Motor neuron (in vitro differentiated cells): Measurements from ENCODE around the gene KDSR. TPM values are rescaled to one million over a fixed set of nuclear protein-coding genes. Genes with fewer than 3 reads are reported as not detected.

ENCODE experiments used
- ATAC-seq, 8 experiments: fragments of 200-7000 bp; cut with Tn5 transposase; replicated peaks in 6 of 8; 2 replicates each; pipeline ENCODE4 v1.8.0; 2021; ENCODE audit warnings: mild to moderate bottlenecking in 8 of 8, moderate library complexity in 8 of 8
- H3K27ac ChIP-seq, 2 donors: fragments of 250-450 bp; sonication (Bioruptor Pico); 2 replicates each; pipeline ENCODE4 v1.9.0; 2021; ENCODE audit warnings: antibody characterized with exemption in 2 of 2, mild to moderate bottlenecking in 2 of 2, moderate library complexity in 1 of 2
- H3K4me1 ChIP-seq, 2 donors: fragments of 250-450 bp; sonication (Bioruptor Pico); replicated peaks in 1 of 2; 2 replicates each; pipeline ENCODE4 v1.6.1; 2021; ENCODE audit warnings: antibody characterized with exemption in 2 of 2, mild to moderate bottlenecking in 2 of 2, moderate library complexity in 1 of 2
- H3K4me3 ChIP-seq, 5 donors: fragments of 250-450 bp; sonication (Bioruptor Pico); 2 replicates each; pipeline ENCODE4 v1.9.0; 2021; ENCODE audit warnings: antibody characterized with exemption in 5 of 5, mild to moderate bottlenecking in 5 of 5, moderate library complexity in 4 of 5
- WGBS, 10 experiments: fragments of 450-650 bp; shearing (Covaris generic); methylation state at CpG; one replicate each; pipeline ENCODE4 v1.0.0; 2022; 5-methylcytosine and 5-hydroxymethylcytosine counted together
- in situ Hi-C, 9 experiments: fragments of 400-800 bp; cut with MboI; loops; one replicate each; pipeline ENCODE4 v1.15.0; 2021; ENCODE audit warnings: low sequenced_read_pairs in 9 of 9, low pct_unique_long_range_greater_than_20kb in 2 of 9; ENCODE audit not compliant: unreplicated experiment in 9 of 9
- total RNA-seq, 8 experiments: library from RNA; unstranded; fragments of 300-600 nt; gene quantifications; 2 replicates each; pipeline versions ENCODE4 v1.2.3 to v1.2.4, GENCODE V29; 2022

Gene KDSR
- total RNA-seq, 8 experiments from 2014 or later, result 12.3 to 28.1 (median 21.4) TPM

DNA sequence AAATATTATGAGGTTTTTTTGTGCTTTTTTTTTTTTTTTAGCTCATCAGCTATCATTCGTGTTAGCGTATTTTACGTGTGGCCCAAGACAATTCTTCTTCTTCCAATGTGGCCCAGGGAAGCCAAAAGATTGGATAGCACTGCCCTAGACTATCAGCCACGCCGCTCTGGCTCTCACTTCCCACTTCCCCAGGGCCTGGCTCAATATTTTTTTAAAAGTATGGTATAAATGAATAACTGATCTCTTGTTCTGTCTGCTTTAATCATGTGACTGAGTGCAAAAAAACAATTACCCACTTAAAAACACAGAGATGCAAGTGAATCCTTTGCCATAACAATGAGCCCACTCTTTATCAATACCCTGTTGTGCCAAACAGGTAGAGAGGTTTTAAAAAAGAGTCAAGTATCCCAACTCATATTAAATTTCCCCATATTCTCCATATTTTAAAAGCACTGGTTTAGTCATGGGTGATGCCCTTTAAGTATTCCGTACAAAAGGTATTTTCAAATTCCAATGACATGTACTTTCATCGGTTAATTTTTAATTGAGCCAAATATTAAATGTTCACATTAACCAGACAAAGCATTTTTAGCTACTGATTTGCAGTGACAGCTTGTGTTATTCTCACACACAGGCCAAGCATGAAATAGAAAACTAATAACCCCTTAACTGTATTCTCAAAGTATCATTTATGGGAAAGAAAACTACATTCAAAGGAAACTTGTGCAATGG, 60.0 kb downstream of the KDSR start:
- in situ Hi-C loops, result loop anchor here in 3 of 9 experiments (25.0 kb wide), 2 partner anchors 95 to 170 kb away; no protein-coding TSS in a partner anchor

DNA sequence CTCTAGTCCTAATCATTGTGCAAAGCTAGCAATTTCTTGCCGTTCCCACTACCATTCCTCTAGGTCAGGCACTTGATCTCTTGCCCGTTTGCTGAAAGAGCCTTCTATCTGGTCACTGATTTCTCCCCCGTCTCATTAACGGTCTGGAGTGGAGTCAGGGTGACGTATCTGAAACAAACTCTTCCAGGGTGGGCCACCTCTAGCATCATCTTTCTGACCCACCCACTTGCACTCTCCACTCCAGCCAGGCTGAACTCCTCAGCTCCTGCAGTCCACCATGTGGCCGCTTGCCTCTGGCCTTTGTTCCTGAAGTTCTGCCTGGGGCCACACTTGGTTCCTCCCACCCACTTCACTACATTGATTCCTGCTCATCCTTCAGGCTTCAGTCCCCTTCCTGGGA, 60.8 kb downstream of the KDSR start:
- ATAC-seq, result no peak
- in situ Hi-C loops, result loop anchor here in 3 of 9 experiments (25.0 kb wide), 2 partner anchors 94 to 169 kb away; no protein-coding TSS in a partner anchor
- 40 to 100% (median 90%) methylated on average over 1 to 6 of the region's 6 CpGs for WGBS, 10 experiments
- Histone ChIP-seq H3K4me1 (peaks cover 8 to 10% of the 10 kb centered on the region in 2 donors), H3K4me3 (no peak overlapping the region), H3K27ac (no peak overlapping the region)

More for the DNA sequence above, 60.0 kb downstream of the KDSR start:
- Histone ChIP-seq H3K4me1 (peaks cover 8 to 10% of the 10 kb centered on the region in 2 donors), H3K27ac (no peak overlapping the region), H3K4me3 (no peak overlapping the region)
- no peak for ATAC-seq
- WGBS, 10 experiments, result 57 to 100% (median 89%) methylated on average over 3 to 7 of the region's 7 CpGs

DNA sequence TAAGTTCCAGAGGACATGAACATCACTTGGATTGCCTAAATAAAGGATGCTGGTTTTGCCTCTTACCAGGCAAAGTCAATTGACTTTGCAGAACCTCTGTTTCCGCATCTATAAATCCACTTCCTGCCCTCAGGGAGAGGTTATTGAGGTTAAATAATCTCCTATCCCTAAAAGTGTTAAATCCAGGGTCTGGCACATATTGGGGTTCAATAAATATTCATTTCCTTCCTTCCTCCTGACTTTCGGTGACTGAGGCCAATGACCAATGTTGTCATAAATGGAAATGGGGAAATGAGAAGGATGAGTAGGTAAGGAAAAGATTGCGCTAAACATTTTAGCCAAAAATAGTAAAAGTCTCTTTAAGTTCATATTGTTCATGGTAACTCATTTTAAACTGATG, 63.5 kb downstream of the KDSR start:
- WGBS, 10 experiments, result 89 to 100% (median 97%) methylated on average over 1 to 3 of the region's 3 CpGs; no CpG with 5 or more reads in 1 of the 10 experiments
- Histone ChIP-seq H3K4me3 (no peak overlapping the region), H3K27ac (no peak overlapping the region), H3K4me1 (peaks cover 10 to 18% of the 10 kb centered on the region in 2 donors)
- in situ Hi-C loops, result loop anchor here in 3 of 9 experiments (25.0 kb wide), 2 partner anchors 91 to 166 kb away; no protein-coding TSS in a partner anchor
- ATAC-seq, result no peak

DNA sequence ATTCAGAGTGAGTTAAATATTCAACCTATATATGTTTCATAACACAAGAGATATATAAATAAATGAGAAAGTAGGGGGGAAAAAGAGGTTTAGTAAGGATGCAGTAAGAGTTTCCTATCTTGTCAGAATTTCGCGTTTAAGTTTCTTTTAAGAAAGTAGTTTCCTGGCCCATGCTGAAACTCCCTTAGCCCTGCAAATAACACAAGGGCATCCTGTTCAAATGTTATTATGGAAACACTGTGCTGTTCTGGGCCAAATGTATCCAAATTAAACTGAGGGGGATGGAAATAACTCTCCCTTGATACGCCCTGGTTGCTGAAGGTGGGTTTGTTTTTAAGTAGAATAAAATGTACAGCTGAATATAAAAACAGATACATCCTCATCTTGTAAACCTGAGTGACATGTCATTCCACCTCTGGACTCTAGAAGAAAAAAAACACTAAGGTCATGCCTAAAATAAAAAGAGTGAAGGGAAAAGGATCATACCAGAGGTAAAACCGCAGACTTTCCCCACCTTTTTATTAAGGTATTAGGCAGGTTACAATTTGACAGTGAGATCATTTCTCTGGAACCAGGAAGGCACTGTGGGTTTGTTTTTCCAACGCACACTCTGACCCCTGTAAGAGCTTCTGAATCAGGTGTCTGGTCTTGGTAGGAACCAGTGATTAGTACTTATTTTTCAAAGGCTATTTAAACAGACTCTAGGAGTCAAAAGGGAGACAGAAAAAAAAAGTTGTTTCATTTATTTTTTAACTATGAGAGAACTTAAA, 64.2 kb downstream of the KDSR start:
- no peak overlapping the region for H3K27ac ChIP-seq
- no peak for ATAC-seq
- H3K4me3 ChIP-seq, result no peak overlapping the region
- in situ Hi-C loops, result loop anchor here in 3 of 9 experiments (25.0 kb wide), 2 partner anchors 91 to 166 kb away; no protein-coding TSS in a partner anchor
- peaks cover 3 to 14% of the 10 kb centered on the region in 2 donors for H3K4me1 ChIP-seq
- 73 to 100% (median 85%) methylated on average over 2 to 5 of the region's 5 CpGs for WGBS, 10 experiments

DNA sequence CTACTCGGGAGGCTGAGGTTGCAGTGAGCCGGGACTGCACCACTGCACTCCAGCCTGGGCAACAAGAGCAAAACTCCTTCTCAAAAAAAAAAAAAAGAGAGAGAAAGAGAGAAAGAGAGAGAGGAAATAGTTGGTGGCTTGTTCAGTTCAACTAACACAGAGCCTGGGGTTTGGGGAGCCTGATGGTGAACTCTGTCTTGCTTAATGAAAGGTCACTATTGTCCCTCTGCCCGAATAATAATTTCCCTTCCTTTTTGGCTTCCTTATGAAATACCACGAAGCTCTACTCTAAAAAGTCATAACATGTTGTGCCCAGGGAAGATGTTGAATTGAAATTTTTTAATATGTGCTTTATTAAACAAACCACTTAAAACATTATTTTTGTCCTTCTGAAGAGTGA, 64.8 kb downstream of the KDSR start:
- Histone ChIP-seq H3K4me3 (no peak overlapping the region), H3K27ac (no peak overlapping the region), H3K4me1 (peaks cover 2 to 10% of the 10 kb centered on the region in 2 donors)
- in situ Hi-C loops, result loop anchor here in 3 of 9 experiments (25.0 kb wide), 2 partner anchors 90 to 165 kb away; no protein-coding TSS in a partner anchor
- 54 to 100% (median 83%) methylated on average over 1 to 4 of the region's 4 CpGs for WGBS, 10 experiments
- no peak for ATAC-seq

DNA sequence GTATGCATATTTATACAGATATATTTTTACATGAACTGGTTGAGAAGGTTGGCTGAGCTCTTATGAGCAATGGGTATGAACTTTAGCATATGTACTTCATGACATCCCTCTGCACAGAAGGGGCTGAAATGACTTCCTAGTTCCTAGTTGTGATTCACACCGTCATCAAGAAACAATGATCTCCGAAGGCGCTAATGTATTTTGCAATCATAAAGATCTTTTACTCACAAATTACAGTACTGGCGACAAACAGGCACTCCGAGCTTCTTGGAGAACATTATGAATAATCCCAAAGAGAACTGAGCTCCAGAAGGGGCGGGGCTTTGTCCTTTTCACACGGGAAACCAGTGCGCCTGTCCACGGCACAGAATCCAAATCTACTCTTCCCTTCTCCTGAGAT, 65.6 kb downstream of the KDSR start:
- WGBS, 10 experiments, result 12 to 94% (median 80%) methylated on average over 1 to 9 of the region's 9 CpGs; no CpG with 5 or more reads in 1 of the 10 experiments
- Histone ChIP-seq H3K4me3 (no peak overlapping the region), H3K4me1 (peaks cover 2 to 10% of the 10 kb centered on the region in 2 donors), H3K27ac (no peak overlapping the region)
- ATAC-seq, result peak in 1 of 8 experiments; percentile 85
- in situ Hi-C loops, result loop anchor here in 3 of 9 experiments (25.0 kb wide), 2 partner anchors 89 to 164 kb away; no protein-coding TSS in a partner anchor

DNA sequence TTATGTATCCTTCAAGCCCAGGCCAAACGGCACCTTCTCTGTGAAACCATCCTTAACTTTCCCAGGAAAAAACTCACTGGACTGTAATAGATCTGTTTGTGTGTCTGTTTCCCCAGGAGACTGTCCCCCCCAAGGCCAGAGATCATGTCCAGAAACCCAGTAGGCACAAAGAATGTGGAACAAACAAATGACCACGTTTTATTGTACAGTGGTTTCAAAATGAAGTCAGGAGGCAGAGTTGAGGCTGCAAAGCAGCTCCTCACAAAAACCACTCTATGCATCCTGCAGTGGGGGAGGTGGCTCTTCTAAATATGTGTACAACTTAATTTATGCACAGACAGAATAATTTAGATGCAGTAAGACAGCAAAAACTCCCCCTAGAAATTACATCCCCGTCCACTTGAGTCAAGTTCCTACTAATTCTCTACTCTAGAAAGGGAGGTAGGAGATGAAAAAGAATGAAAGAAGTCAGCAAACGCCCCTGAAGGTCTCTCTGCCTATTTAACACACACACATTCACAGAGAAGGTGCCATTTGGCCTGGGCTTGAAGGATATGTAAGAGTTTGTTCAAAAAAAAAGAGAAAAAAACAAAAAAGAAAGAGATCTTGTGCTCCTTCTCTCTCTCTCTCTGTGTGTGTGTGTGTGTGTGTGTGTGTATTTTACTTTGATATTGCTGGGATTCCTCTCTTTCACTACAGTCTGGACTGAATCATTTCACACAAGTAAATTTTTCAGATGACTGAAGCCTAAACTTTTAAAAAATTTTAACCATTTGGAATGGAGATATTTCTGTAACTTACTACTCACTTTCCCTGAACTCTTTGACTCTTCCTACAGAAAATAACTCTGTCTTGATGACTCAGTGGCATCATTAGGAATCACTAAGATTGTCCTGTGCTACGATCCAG, 66.9 kb downstream of the KDSR start:
- 46 to 80% (median 58%) methylated on average over 1 to 5 of the region's 5 CpGs for WGBS, 10 experiments
- in situ Hi-C loops, result loop anchor here in 3 of 9 experiments (25.0 kb wide), 2 partner anchors 88 to 163 kb away; no protein-coding TSS in a partner anchor
- peak in 6 of 8 experiments; percentile 15 to 76 (median 54) for ATAC-seq
- peak overlapping the region in 1 of 2 donors; percentile 36 for H3K27ac ChIP-seq
- H3K4me1 ChIP-seq, result peaks cover 2 to 10% of the 10 kb centered on the region in 2 donors
- no peak overlapping the region for H3K4me3 ChIP-seq

DNA sequence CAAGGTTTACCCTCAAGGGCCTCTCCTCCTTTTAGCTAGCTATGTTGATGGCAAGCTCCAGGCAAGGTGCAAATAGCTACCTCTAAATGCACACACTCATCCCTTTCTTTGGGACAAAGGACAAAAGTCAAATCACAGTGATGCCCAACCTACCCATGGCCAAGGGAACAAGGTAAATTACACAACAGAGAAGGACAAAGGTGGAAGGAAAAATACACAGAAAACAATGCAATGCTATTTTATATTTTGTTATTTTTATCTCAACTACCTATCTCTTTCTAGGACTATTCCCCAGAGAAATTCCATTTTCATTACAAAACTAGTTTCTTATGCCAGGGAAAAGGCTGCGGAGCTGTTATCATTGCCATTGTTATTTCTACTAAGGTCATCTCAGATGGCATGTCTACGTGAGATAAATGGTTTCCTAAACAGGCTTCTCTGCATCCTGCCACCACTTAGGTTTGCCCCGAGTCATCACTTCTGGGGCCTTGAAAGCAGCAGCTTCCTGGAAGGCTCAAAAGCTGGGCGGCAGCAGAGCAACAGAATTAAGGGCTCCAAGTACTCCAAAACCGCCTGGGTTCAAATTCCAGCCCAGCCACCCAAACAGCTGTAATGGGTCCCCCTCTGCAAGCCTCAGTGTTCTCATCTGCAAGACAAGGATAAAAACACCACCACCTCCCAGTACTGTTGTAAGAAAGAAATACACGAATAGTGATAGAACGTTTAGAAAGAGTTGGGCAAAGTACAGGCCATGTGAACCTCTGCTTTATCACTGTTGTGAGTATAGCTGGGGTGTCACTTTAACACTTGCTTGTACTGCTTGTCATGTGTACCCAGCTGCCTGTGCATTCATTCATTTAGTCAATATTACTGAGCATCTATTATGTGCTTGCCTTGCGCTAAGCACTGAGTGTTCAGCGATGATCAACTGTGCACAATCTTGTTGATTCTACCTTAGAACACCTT, 68.3 kb downstream of the KDSR start:
- 47 to 100% (median 86%) methylated on average over 2 to 8 of the region's 9 CpGs for WGBS, 10 experiments
- ATAC-seq, result no peak
- Histone ChIP-seq H3K4me3 (no peak overlapping the region), H3K4me1 (peaks cover 2 to 10% of the 10 kb centered on the region in 2 donors), H3K27ac (no peak overlapping the region)
- in situ Hi-C loops, result no loop called here

DNA sequence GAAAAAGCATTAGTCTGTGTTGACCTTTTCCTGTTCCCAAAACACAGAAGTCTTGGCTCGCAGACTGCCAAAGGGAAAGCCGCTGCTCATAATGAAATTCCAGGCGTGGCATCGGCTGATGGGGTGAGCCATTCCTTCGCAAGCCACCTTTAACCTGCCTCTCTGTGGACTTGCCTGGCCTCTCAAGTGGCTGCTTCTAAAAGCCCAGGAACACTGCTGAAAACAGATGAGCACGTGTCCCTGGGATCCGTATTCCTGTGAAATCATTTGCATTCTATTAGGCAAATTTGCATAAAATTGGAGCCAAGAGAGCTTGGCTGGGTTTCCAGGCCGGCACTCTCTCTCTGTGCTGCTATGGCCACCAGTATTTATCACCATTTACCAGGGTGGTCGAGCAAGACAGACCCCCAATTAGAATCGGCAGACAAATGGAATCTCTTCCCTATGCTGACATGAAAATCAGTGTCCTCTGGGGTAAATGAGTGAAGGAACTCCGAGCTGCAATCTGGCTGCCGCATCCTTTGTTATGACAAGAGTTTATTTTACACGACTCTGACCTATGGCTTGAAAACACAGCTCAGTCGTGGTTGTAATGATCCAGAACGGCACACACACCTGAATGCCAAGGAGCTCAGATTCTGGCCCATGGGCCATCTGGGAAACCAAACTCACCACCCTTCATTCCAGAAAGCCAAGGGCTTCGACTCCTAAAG, 69.2 kb downstream of the KDSR start:
- no peak overlapping the region for H3K27ac ChIP-seq
- peak; percentile 55 to 71 (median 64) for ATAC-seq
- in situ Hi-C loops, result no loop called here
- no peak overlapping the region for H3K4me3 ChIP-seq
- H3K4me1 ChIP-seq, result peaks cover 2 to 10% of the 10 kb centered on the region in 2 donors
- 27 to 79% (median 60%) methylated on average over 3 to 10 of the region's 16 CpGs; no CpG with 5 or more reads in 1 of the 10 experiments for WGBS, 10 experiments

DNA sequence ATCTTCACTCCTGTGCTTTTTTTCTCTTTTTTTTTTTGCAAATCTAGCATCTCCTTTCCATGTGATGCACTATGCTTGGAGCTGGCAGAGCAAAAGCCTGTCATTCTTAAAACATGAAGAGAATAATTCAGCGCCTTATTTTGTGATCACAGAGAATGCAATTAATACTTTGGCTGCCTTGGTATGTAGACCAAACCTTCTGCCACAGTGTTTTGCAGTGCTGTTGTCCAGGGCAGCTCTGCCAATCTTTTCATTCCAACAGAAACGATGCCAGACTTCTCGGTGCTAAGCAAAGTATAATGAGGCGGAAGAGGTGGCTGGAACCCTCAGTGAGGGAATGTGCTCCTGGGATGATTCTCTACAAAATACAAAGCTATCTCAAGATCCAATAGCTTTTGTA, 73.1 kb downstream of the KDSR start:
- in situ Hi-C loops, result no loop called here
- H3K27ac ChIP-seq, result no peak overlapping the region
- peaks cover 2 to 3% of the 10 kb centered on the region in 2 donors for H3K4me1 ChIP-seq
- H3K4me3 ChIP-seq, result no peak overlapping the region
- WGBS, 10 experiments, result 17 to 100% (median 83%) methylated on average over 1 to 4 of the region's 4 CpGs; no CpG with 5 or more reads in 1 of the 10 experiments
- ATAC-seq, result peak in 4 of 8 experiments; percentile 32 to 69 (median 46)
